K562 (cell line): ENCODE measurements around the gene MDN1. TPM values are rescaled to one million over a fixed set of nuclear protein-coding genes. Genes with fewer than 3 reads are reported as not detected.
A peak's percentile ranks its signal among the peaks of the same experiment; 100 is the strongest.

Source experiments
- ATAC-seq: fragments of 200-7000 bp; cut with Tn5 transposase; 3 replicates; pipeline ENCODE4 v1.9.1; 2020; ENCODE audit warnings: moderate library complexity
- BruUV-seq: library from RNA; stranded (reverse); fragments of 400-500 nt; replicated peaks from 2 replicates; lab custom pipeline; 2021; lab: Mats Ljungman, UMichigan
- CTCF ChIA-PET: fragments of 300-600 bp; formaldehyde crosslinking; extraction: SDS; loops from one replicate; lab custom pipeline; 2021; ENCODE audit warnings: low intra/inter-chr PET ratio; lab: Yijun Ruan, JAX
- POLR2A ChIA-PET: fragments of 300-600, 350-650 bp; sonication (Branson Sonifier 250); formaldehyde crosslinking; extraction: SDS; loops from one replicate; lab custom pipeline; 2021; ENCODE audit warnings: antibody characterized with exemption, inconsistent platforms; lab: Yijun Ruan, JAX
- DNase-seq, 4 experiments: peaks; one replicate each; pipeline versions ENCODE4 v3.0.0 to v3.0.0-alpha.2; 2011 to 2018; ENCODE audit warnings: low spot score in 3 of 4, mixed read lengths in 3 of 4; ENCODE audit errors: extremely low read depth in 1 of 4
- FAIRE-seq: peaks from 2 replicates; lab custom pipeline; 2011; peaks lifted over from hg19 to GRCh38; lab: Jason Lieb, UNC
- H2AFZ ChIP-seq: 2 replicates; pipeline ENCODE4 v1.6.0; 2011; ENCODE audit warnings: low read depth, low read length, control low read depth, inconsistent platforms
- H3K27ac ChIP-seq: fragments of 200-600 bp; 3 replicates; pipeline ENCODE4 v1.8.0; 2011; ENCODE audit warnings: low read depth, mild to moderate bottlenecking, control low read depth, inconsistent platforms, low read length, moderate library complexity, mixed read lengths; ENCODE audit errors: extremely low read depth
- H3K27me3 ChIP-seq, 2 experiments: fragments of 300-600 bp in 1 of 2; 2 replicates in 1 of 2; 3 replicates in 1 of 2; pipeline versions ENCODE4 v1.6.0 to v1.8.0; 2011; ENCODE audit warnings: inconsistent platforms in 2 of 2, low read length in 2 of 2, mild to moderate bottlenecking in 1 of 2, mixed read lengths in 1 of 2, moderate library complexity in 1 of 2; ENCODE audit not compliant: control insufficient read depth in 2 of 2, insufficient read depth in 2 of 2
- H3K36me3 ChIP-seq: fragments of 300-600 bp; 3 replicates; pipeline ENCODE4 v1.8.0; 2011; ENCODE audit warnings: mild to moderate bottlenecking, low read length, inconsistent platforms; ENCODE audit not compliant: control insufficient read depth, insufficient read depth
- H3K4me1 ChIP-seq, 2 experiments: fragments of 200-600 bp in 1 of 2; replicated peaks in 1 of 2; 2 replicates in 1 of 2; 3 replicates in 1 of 2; pipeline versions ENCODE4 v1.5.1 to v1.8.0; 2011; ENCODE audit warnings: inconsistent platforms in 2 of 2, low read length in 2 of 2, mild to moderate bottlenecking in 1 of 2, mixed read lengths in 1 of 2, moderate library complexity in 1 of 2; ENCODE audit not compliant: control insufficient read depth in 2 of 2, insufficient read depth in 2 of 2
- H3K4me2 ChIP-seq: 2 replicates; pipeline ENCODE4 v1.6.1; 2011; ENCODE audit warnings: low read length, control low read depth, inconsistent platforms, mixed read lengths; ENCODE audit not compliant: insufficient read depth
- H3K4me3 ChIP-seq: fragments of 200-600 bp; sonication (generic), shearing (Covaris generic); 2 replicates; pipeline ENCODE4 v1.5.1; 2016; ENCODE audit warnings: control low read depth, inconsistent platforms
- H3K79me2 ChIP-seq: fragments of 200-600 bp; 3 replicates; pipeline ENCODE4 v1.8.0; 2011; ENCODE audit warnings: low read length, inconsistent platforms; ENCODE audit not compliant: control insufficient read depth, insufficient read depth
- H3K9ac ChIP-seq, 2 experiments: 2 replicates each; pipeline versions ENCODE4 v1.6.0 to v1.6.1; 2011; ENCODE audit warnings: low read depth in 2 of 2, low read length in 2 of 2, control low read depth in 1 of 2, inconsistent platforms in 1 of 2, mild to moderate bottlenecking in 1 of 2, mixed read lengths in 1 of 2; ENCODE audit not compliant: insufficient read depth in 1 of 2
- H3K9me1 ChIP-seq: one replicate; pipeline ENCODE4 v1.6.0; 2011; ENCODE audit warnings: inconsistent platforms, mild to moderate bottlenecking, low read length, moderate library complexity; ENCODE audit not compliant: control insufficient read depth, insufficient read depth
- H3K9me3 ChIP-seq: replicated peaks from 2 replicates; pipeline ENCODE4 v1.5.1; 2011; ENCODE audit warnings: low read depth, low read length, inconsistent platforms; ENCODE audit not compliant: control insufficient read depth, insufficient read depth
- H4K20me1 ChIP-seq: replicated peaks from 2 replicates; pipeline ENCODE4 v1.6.1; 2011; ENCODE audit warnings: low read length, inconsistent platforms, mixed read lengths; ENCODE audit not compliant: control insufficient read depth, insufficient read depth
- MTA1 ChIP-seq: fragments of 450-650 bp; IDR thresholded peaks from 2 replicates; pipeline ENCODE4 v1.6.1; 2017; ENCODE audit warnings: borderline replicate concordance
- NR2C1 ChIP-seq, 2 experiments: fragments of 450-650 bp; IDR thresholded peaks; 2 replicates each; pipeline ENCODE4 v1.6.1; 2017; ENCODE audit warnings: mild to moderate bottlenecking in 2 of 2, antibody characterized with exemption in 1 of 2, inconsistent platforms in 1 of 2, missing compliant biosample characterization in 1 of 2, missing genetic modification characterization in 1 of 2
- RNF219 ChIP-seq: fragments of 250-450 bp; sonication (Bioruptor Pico); IDR thresholded peaks from 2 replicates; pipeline ENCODE4 v1.5.0; 2022; ENCODE audit warnings: mild to moderate bottlenecking
- SRSF3 ChIP-seq: fragments of 200-400 bp; formaldehyde crosslinking; IDR thresholded peaks from 2 replicates; pipeline ENCODE4 v1.6.1; 2016; ENCODE audit warnings: mild to moderate bottlenecking, low read length, moderate library complexity; ENCODE audit not compliant: insufficient read depth
- WGBS: fragments of 100-300 bp; shearing (Covaris generic); methylation state at CpG from one replicate; pipeline ENCODE4 v1.1.6; 2016; ENCODE audit warnings: low coverage, mixed read lengths; ENCODE audit not compliant: insufficient coverage; ENCODE audit errors: missing lambda C conversion rate; 5-methylcytosine and 5-hydroxymethylcytosine counted together
- in situ Hi-C: fragments of 300-500 bp; cut with MboI; formaldehyde crosslinking; loops from 4 replicates; pipeline ENCODE4 v1.15.0; 2018; ENCODE audit warnings: inconsistent platforms, mixed read lengths
- intact Hi-C: fragments of 100-400 bp; cut with micrococcal nuclease; formaldehyde crosslinking; loops from 2 replicates; pipeline ENCODE4 v1.14.2; 2022
- polyA plus RNA-seq, 8 experiments: library from polyadenylated mRNA; depleted of rRNA in 4 of 8; stranded (reverse) in 5 of 8; unstranded in 3 of 8; fragments of >200 nt; fragmentation: Nextera tagmentation in 2 of 8; fragmentation: Illumina TruSeq in 1 of 8; extraction: Ambion mirVana in 2 of 8; extraction: Trizol in 1 of 8; gene quantifications; 2 replicates each; pipeline versions ENCODE4 v1.2.1 to v1.2.3, GENCODE V29; 2011 to 2014; ENCODE audit warnings: inconsistent platforms in 1 of 8, missing spikeins in 1 of 8
- total RNA-seq, 7 experiments: library from RNA; depleted of rRNA in 6 of 7; stranded (reverse); fragments of >200 nt in 6 of 7; fragmentation: Illumina TruSeq in 2 of 7; extraction: Trizol in 2 of 7; gene quantifications; 2 replicates each; pipeline versions ENCODE4 v1.2.1 to v1.2.3, GENCODE V29; 2011 to 2021; ENCODE audit warnings: low replicate concordance in 1 of 7

The MDN1 gene
- total and polyA plus RNA-seq, 9 of the 15 experiments (the other 6 are each of a cell fraction or from before 2014, with no cell fraction given) = 25.6 to 93.6 (median 43.0) TPM

GRCh38 chr6:89616531-89616930, 203.1 kb downstream of the MDN1 start (continued):
- TF ChIP-seq MTA1 = no peak

- ATAC-seq (no peak), FAIRE-seq (no peak)
- POLR2A ChIA-PET = no interaction called here
- peaks cover 14 to 36% of the 10 kb centered on the region in 2 experiments for H3K27me3 ChIP-seq
- in situ Hi-C loops = loop anchor here (25.0 kb wide), 1 partner anchor 629 kb away; no protein-coding TSS in a partner anchor
- H3K36me3 ChIP-seq = no peaks in the 10 kb centered on the region
- no peaks in the 10 kb centered on the region for H3K4me1 ChIP-seq
- no peak overlapping the region for H2AFZ ChIP-seq
- no peak for TF ChIP-seq RNF219
- no peak for TF ChIP-seq NR2C1 (IDR thresholded peaks at IDR 0.05)
- 0 out of 2 replicates have a peak, but pooled peaks have one; percentile 12 for TF ChIP-seq NR2C1 (tag; IDR thresholded peaks at IDR 0.05)
- no peak for TF ChIP-seq SRSF3
- TF ChIP-seq, all 486 proteins: peak for 1
- Histone ChIP-seq H3K9ac (no peak overlapping the region), H3K4me3 (no peak overlapping the region), H3K4me2 (no peak overlapping the region), H3K27ac (no peak overlapping the region), H3K9me3 (no peaks in the 10 kb centered on the region), H3K79me2 (no peaks in the 10 kb centered on the region), H4K20me1 (no peaks in the 10 kb centered on the region), H3K9me1 (no peaks in the 10 kb centered on the region)
- CTCF ChIA-PET = no interaction called here
- BruUV-seq = no TSS peak
- WGBS = 5% methylated on average over 5 of the region's 5 CpGs
- intact Hi-C loops = no loop called here
- no peak for DNase-seq
These were observed 203.7 kb downstream of the MDN1 start for GRCh38 chr6:89615882-89616281.
